Smooth muscle cell (in vitro differentiated cells): Measurements from ENCODE around the gene ZMYND11. TPM values are rescaled to one million over a fixed set of nuclear protein-coding genes. Genes with fewer than 3 reads are reported as not detected.

Experiments
- DNase-seq: peaks from one replicate; lab custom pipeline; 2025; ENCODE audit not compliant: unreplicated experiment; lab: John Stamatoyannopoulos, UW
- H2AFZ ChIP-seq: fragments of 200-600 bp; sonication (generic); 2 replicates; pipeline ENCODE4 v1.6.0; 2016; ENCODE audit warnings: antibody characterized with exemption, low read depth, mild to moderate bottlenecking
- H3F3A ChIP-seq: fragments of 200-600 bp; sonication (generic); 2 replicates; pipeline ENCODE4 v1.6.0; 2017; ENCODE audit warnings: antibody characterized with exemption, low read depth
- H3K27ac ChIP-seq: fragments of 200-600 bp; sonication (generic); 2 replicates; pipeline ENCODE4 v1.5.1; 2016; ENCODE audit warnings: low read depth, mild to moderate bottlenecking
- H3K27me3 ChIP-seq: fragments of 200-600 bp; sonication (generic); 2 replicates; pipeline ENCODE4 v1.6.1; 2016; ENCODE audit warnings: low read depth, mild to moderate bottlenecking
- H3K36me3 ChIP-seq: fragments of 200-600 bp; sonication (generic); 2 replicates; pipeline ENCODE4 v1.5.1; 2016; ENCODE audit warnings: low read depth
- H3K4me1 ChIP-seq: fragments of 200-600 bp; sonication (generic); 2 replicates; pipeline ENCODE4 v1.5.1; 2016; ENCODE audit warnings: low read depth
- H3K4me2 ChIP-seq: fragments of 200-600 bp; sonication (generic); 2 replicates; pipeline ENCODE4 v1.6.0; 2016; ENCODE audit warnings: mild to moderate bottlenecking
- H3K4me3 ChIP-seq: fragments of 200-600 bp; sonication (generic); 2 replicates; pipeline ENCODE4 v1.5.1; 2016; ENCODE audit warnings: mild to moderate bottlenecking
- H3K79me2 ChIP-seq: fragments of 200-600 bp; sonication (generic); 2 replicates; pipeline ENCODE4 v1.6.0; 2016; ENCODE audit warnings: low read depth, mild to moderate bottlenecking
- H3K9ac ChIP-seq: fragments of 200-600 bp; sonication (generic); 2 replicates; pipeline ENCODE4 v1.6.0; 2016; ENCODE audit warnings: low read depth
- H3K9me3 ChIP-seq: fragments of 200-600 bp; sonication (generic); replicated peaks from 2 replicates; pipeline ENCODE4 v1.5.1; 2016; ENCODE audit warnings: low read depth
- H4K20me1 ChIP-seq: fragments of 200-600 bp; sonication (generic); 2 replicates; pipeline ENCODE4 v1.6.0; 2016; ENCODE audit warnings: low read depth
- CTCF ChIP-seq: fragments of 200-600 bp; sonication (generic); IDR thresholded peaks from 2 replicates; pipeline ENCODE4 v1.5.1; 2017; ENCODE audit warnings: borderline replicate concordance, mild to moderate bottlenecking, antibody characterized with exemption; ENCODE audit not compliant: insufficient read depth, poor library complexity, severe bottlenecking
- WGBS: methylation state at CpG from one replicate; pipeline ENCODE4 v1.1.7; 2016; ENCODE audit warnings: low lambda C conversion rate; 5-methylcytosine and 5-hydroxymethylcytosine counted together
- polyA plus RNA-seq: library from polyadenylated mRNA; unstranded; fragments of >200 nt; fragmentation: Nextera tagmentation; extraction: Ambion mirVana; gene quantifications from 2 replicates; pipeline ENCODE4 v1.2.1, GENCODE V29; 2016
- total RNA-seq: library from RNA; depleted of rRNA; stranded (reverse); fragments of >200 nt; gene quantifications from 2 replicates; pipeline ENCODE4 v1.2.3, GENCODE V29; 2014

The ZMYND11 gene
- total and polyA plus RNA-seq, 2 experiments from 2014 or later: 33.7 to 66.3 TPM

GRCh38 chr10:132946-133898 is 2.0 kb upstream of the ZMYND11 start:
- TF ChIP-seq CTCF: no peak
- Histone ChIP-seq H3K4me2 (peak overlapping the region; percentile 89), H3K4me1 (peaks cover 27% of the 10 kb centered on the region), H4K20me1 (peaks cover 21% of the 10 kb centered on the region), H2AFZ (no peak overlapping the region), H3K9me3 (no peaks in the 10 kb centered on the region), H3F3A (peaks cover 3% of the 10 kb centered on the region), H3K79me2 (peaks cover 35% of the 10 kb centered on the region), H3K9ac (no peak overlapping the region), H3K36me3 (no peaks in the 10 kb centered on the region), H3K27me3 (no peaks in the 10 kb centered on the region), H3K27ac (peak overlapping the region; percentile 32), H3K4me3 (peak overlapping the region; percentile 90)
- WGBS: 26% methylated on average over 10 of the region's 10 CpGs
- no peak for DNase-seq

GRCh38 chr10:134247-135131 is 766 bp upstream of the ZMYND11 start:
- no peak for DNase-seq
- Histone ChIP-seq H3K4me1 (peaks cover 27% of the 10 kb centered on the region), H2AFZ (peak overlapping the region; percentile 76), H3K27me3 (no peaks in the 10 kb centered on the region), H3K79me2 (peaks cover 48% of the 10 kb centered on the region), H3K9me3 (no peaks in the 10 kb centered on the region), H3K36me3 (no peaks in the 10 kb centered on the region), H3K27ac (peak overlapping the region; percentile 85), H3K4me2 (peak overlapping the region; percentile 89), H4K20me1 (peaks cover 34% of the 10 kb centered on the region), H3F3A (peaks cover 3% of the 10 kb centered on the region), H3K4me3 (peak overlapping the region; percentile 90), H3K9ac (peak overlapping the region; percentile 86)
- no peak for TF ChIP-seq CTCF
- 2% methylated on average over 49 of the region's 84 CpGs for WGBS

- WGBS: 2% methylated on average over 38 of the region's 112 CpGs
- Histone ChIP-seq H3K79me2 (peaks cover 61% of the 10 kb centered on the region), H3K27me3 (no peaks in the 10 kb centered on the region)
Measured at GRCh38 chr10:135601-136464, 578 bp downstream of the ZMYND11 start.

More at GRCh38 chr10:135601-136464, 578 bp downstream of the ZMYND11 start:
- peak overlapping the region; percentile 85 for H3K27ac ChIP-seq
- peaks cover 3% of the 10 kb centered on the region for H3F3A ChIP-seq
- no peaks in the 10 kb centered on the region for H3K9me3 ChIP-seq
- H3K4me2 ChIP-seq: peak overlapping the region; percentile 89
- H2AFZ ChIP-seq: peak overlapping the region; percentile 59
- no peak for TF ChIP-seq CTCF
- peak overlapping the region; percentile 94 for H3K9ac ChIP-seq
- peaks cover 47% of the 10 kb centered on the region for H4K20me1 ChIP-seq
- no peaks in the 10 kb centered on the region for H3K36me3 ChIP-seq
- H3K4me1 ChIP-seq: peaks cover 27% of the 10 kb centered on the region
- DNase-seq: peak; percentile 26
- H3K4me3 ChIP-seq: peak overlapping the region; percentile 90
